ENCODE results near the gene ATF4.
A peak's percentile ranks its signal among the peaks of the same experiment; 100 is the strongest.

Gene ATF4

GRCh38 chr22:39520226-39521105, at the start of gene ATF4:
ATF4 (plus strand) TSS chr22:39520562; CDS start chr22:39521446, 884 bp downstream.
- DNase-seq, result peak; percentile 30

- DNase-seq, result no peak
These were observed 48.8 kb upstream of the ATF4 start for GRCh38 chr22:39471381-39472141.

- DNase-seq, result peak; percentile 92
These were observed 47.5 kb upstream of the ATF4 start for GRCh38 chr22:39472570-39473556.

GRCh38 chr22:39473851-39474250, 46.5 kb upstream of the ATF4 start:
- DNase-seq, result no peak

GRCh38 chr22:39474351-39475111, 45.8 kb upstream of the ATF4 start:
- no peak for DNase-seq

GRCh38 chr22:39475337-39475736, 45.0 kb upstream of the ATF4 start:
- no peak for DNase-seq

GRCh38 chr22:39475902-39476301, 44.5 kb upstream of the ATF4 start:
- no peak for DNase-seq

GRCh38 chr22:39476664-39477063, 43.7 kb upstream of the ATF4 start:
- DNase-seq, result no peak

- DNase-seq, result no peak
These were observed 42.8 kb upstream of the ATF4 start for GRCh38 chr22:39477542-39477941.

GRCh38 chr22:39478441-39478850, 41.9 kb upstream of the ATF4 start:
- DNase-seq, result no peak

- no peak for DNase-seq
These were observed 41.1 kb upstream of the ATF4 start for GRCh38 chr22:39479254-39479653.

- DNase-seq, result no peak
These were observed 39.8 kb upstream of the ATF4 start for GRCh38 chr22:39480557-39480956.

- DNase-seq, result no peak
These were observed 39.3 kb upstream of the ATF4 start for GRCh38 chr22:39481054-39481453.

- DNase-seq, result no peak
These were observed 38.8 kb upstream of the ATF4 start for GRCh38 chr22:39481595-39481994.

- DNase-seq, result no peak
These were observed 37.6 kb upstream of the ATF4 start for GRCh38 chr22:39482768-39483167.

GRCh38 chr22:39486951-39487825, 33.2 kb upstream of the ATF4 start:
- DNase-seq, result no peak

- no peak for DNase-seq
These were observed 32.4 kb upstream of the ATF4 start for GRCh38 chr22:39487826-39488520.

GRCh38 chr22:39488563-39489083, 31.7 kb upstream of the ATF4 start:
- DNase-seq, result no peak

- no peak for DNase-seq
These were observed 31.0 kb upstream of the ATF4 start for GRCh38 chr22:39489094-39490068.

Measured in DMS153 (cell line).